ENCODE measurements around the gene ZNF804A. TPM values are rescaled to one million over a fixed set of nuclear protein-coding genes. Genes with fewer than 3 reads are reported as not detected.

The ZNF804A gene
- total RNA-seq, 1 donor from 2014 or later = 23.1 TPM

DNA sequence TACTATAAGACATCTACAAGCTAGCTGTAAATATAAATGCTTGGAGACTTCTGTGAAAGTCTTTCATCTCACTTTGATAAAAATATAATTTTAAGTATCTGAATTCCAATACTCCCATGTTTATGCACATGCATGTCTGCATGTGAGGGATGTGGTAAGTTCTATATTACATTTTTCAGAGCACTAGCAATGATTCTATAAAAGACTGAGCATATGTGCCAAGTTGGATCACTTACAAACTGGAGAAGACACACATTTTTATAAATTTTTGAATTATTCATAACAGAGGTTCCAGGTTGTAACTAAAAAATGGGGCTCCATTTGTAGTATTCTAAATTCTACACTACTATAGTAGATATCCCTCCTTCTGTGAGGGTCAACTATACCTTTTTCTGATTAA is 26.0 kb downstream of the ZNF804A start:
- no peaks in the 10 kb centered on the region for H3K27me3 Mint-ChIP-seq (ENCODE audit: unreplicated experiment)
- TF ChIP-seq, protein P1, sequence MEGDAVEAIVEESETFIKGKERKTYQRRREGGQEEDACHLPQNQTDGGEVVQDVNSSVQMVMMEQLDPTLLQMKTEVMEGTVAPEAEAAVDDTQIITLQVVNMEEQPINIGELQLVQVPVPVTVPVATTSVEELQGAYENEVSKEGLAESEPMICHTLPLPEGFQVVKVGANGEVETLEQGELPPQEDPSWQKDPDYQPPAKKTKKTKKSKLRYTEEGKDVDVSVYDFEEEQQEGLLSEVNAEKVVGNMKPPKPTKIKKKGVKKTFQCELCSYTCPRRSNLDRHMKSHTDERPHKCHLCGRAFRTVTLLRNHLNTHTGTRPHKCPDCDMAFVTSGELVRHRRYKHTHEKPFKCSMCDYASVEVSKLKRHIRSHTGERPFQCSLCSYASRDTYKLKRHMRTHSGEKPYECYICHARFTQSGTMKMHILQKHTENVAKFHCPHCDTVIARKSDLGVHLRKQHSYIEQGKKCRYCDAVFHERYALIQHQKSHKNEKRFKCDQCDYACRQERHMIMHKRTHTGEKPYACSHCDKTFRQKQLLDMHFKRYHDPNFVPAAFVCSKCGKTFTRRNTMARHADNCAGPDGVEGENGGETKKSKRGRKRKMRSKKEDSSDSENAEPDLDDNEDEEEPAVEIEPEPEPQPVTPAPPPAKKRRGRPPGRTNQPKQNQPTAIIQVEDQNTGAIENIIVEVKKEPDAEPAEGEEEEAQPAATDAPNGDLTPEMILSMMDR (IDR thresholded peaks at IDR 0.05; ENCODE audit: partially characterized antibody, unreplicated experiment) = no peak
- H3K27ac Mint-ChIP-seq (ENCODE audit: unreplicated experiment) = no peak overlapping the region
- H3K36me3 Mint-ChIP-seq (ENCODE audit: unreplicated experiment) = no peaks in the 10 kb centered on the region
- DNase-seq = no peak
- no peak overlapping the region for H3K4me3 Mint-ChIP-seq (ENCODE audit: unreplicated experiment)
- H3K9me3 Mint-ChIP-seq (ENCODE audit: unreplicated experiment) = no peaks in the 10 kb centered on the region
- H3K4me1 Mint-ChIP-seq (ENCODE audit: low read depth, unreplicated experiment) = no peaks in the 10 kb centered on the region

GRCh38 chr2:184628051-184628450 is 29.7 kb downstream of the ZNF804A start:
- H3K4me1 Mint-ChIP-seq (ENCODE audit: low read depth, unreplicated experiment) = no peaks in the 10 kb centered on the region
- H3K9me3 Mint-ChIP-seq (ENCODE audit: unreplicated experiment) = no peaks in the 10 kb centered on the region
- TF ChIP-seq, protein P1 (IDR thresholded peaks at IDR 0.05; ENCODE audit: partially characterized antibody, unreplicated experiment) = no peak
- no peak overlapping the region for H3K27ac Mint-ChIP-seq (ENCODE audit: unreplicated experiment)
- no peaks in the 10 kb centered on the region for H3K27me3 Mint-ChIP-seq (ENCODE audit: unreplicated experiment)
- DNase-seq = no peak
- H3K4me3 Mint-ChIP-seq (ENCODE audit: unreplicated experiment) = no peak overlapping the region
- H3K36me3 Mint-ChIP-seq (ENCODE audit: unreplicated experiment) = no peaks in the 10 kb centered on the region

DNA sequence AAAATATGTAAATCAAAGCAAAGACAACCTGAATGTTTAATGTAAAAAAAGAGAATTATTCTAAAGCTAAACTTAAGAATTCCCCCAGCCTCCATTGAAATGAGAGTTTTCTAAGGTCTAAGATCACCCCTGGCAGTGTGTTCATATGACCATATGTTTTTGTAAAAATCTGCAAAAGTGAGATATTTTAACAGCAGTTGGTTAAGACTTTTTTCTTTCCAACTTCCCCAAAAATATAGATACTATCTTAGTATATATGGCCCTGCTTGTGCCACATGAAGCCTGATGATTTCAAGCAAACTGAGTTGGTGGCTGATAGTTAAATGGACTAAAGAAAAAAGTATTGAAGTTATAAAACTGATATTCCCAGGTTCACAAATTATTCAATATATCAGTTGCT is 35.4 kb downstream of the ZNF804A start:
- no peak for DNase-seq
- H3K9me3 Mint-ChIP-seq (ENCODE audit: unreplicated experiment) = no peaks in the 10 kb centered on the region
- H3K27me3 Mint-ChIP-seq (ENCODE audit: unreplicated experiment) = no peaks in the 10 kb centered on the region
- no peak overlapping the region for H3K27ac Mint-ChIP-seq (ENCODE audit: unreplicated experiment)
- peaks cover 3% of the 10 kb centered on the region for H3K4me1 Mint-ChIP-seq (ENCODE audit: low read depth, unreplicated experiment)
- H3K36me3 Mint-ChIP-seq (ENCODE audit: unreplicated experiment) = no peaks in the 10 kb centered on the region
- TF ChIP-seq, protein P1 (IDR thresholded peaks at IDR 0.05; ENCODE audit: partially characterized antibody, unreplicated experiment) = no peak
- no peak overlapping the region for H3K4me3 Mint-ChIP-seq (ENCODE audit: unreplicated experiment)

DNA sequence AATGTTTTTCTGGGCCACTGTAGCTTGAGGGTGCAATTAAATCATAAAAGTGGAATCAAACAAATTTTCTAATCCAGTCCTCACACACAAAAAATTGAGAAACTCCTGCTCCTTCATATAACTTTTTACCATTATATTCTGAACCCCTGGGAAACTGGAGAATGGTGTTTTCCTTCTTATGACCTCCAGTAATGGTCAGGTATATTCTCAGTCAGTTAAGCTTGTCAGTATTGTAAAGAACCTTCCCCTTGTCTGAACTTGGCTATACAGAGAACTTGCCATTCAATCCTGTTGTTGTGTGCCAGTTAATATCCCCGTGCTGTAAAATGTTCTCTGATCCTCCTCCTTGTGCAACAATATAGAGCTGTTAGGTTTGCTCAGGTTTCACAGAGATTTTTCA is 39.5 kb downstream of the ZNF804A start:
- H3K27ac Mint-ChIP-seq (ENCODE audit: unreplicated experiment) = no peak overlapping the region
- H3K9me3 Mint-ChIP-seq (ENCODE audit: unreplicated experiment) = no peaks in the 10 kb centered on the region
- H3K27me3 Mint-ChIP-seq (ENCODE audit: unreplicated experiment) = no peaks in the 10 kb centered on the region
- no peak overlapping the region for H3K4me3 Mint-ChIP-seq (ENCODE audit: unreplicated experiment)
- no peak for DNase-seq
- peaks cover 3% of the 10 kb centered on the region for H3K4me1 Mint-ChIP-seq (ENCODE audit: low read depth, unreplicated experiment)
- TF ChIP-seq, protein P1 (IDR thresholded peaks at IDR 0.05; ENCODE audit: partially characterized antibody, unreplicated experiment) = no peak
- no peaks in the 10 kb centered on the region for H3K36me3 Mint-ChIP-seq (ENCODE audit: unreplicated experiment)

GRCh38 chr2:184644685-184645084 is 46.4 kb downstream of the ZNF804A start:
- DNase-seq = no peak
- no peaks in the 10 kb centered on the region for H3K27me3 Mint-ChIP-seq (ENCODE audit: unreplicated experiment)
- no peak overlapping the region for H3K27ac Mint-ChIP-seq (ENCODE audit: unreplicated experiment)
- no peaks in the 10 kb centered on the region for H3K9me3 Mint-ChIP-seq (ENCODE audit: unreplicated experiment)
- peaks cover 2% of the 10 kb centered on the region for H3K4me1 Mint-ChIP-seq (ENCODE audit: low read depth, unreplicated experiment)
- H3K4me3 Mint-ChIP-seq (ENCODE audit: unreplicated experiment) = no peak overlapping the region
- TF ChIP-seq, protein P1 (IDR thresholded peaks at IDR 0.05; ENCODE audit: partially characterized antibody, unreplicated experiment) = no peak
- H3K36me3 Mint-ChIP-seq (ENCODE audit: unreplicated experiment) = peaks cover 26% of the 10 kb centered on the region

Measured in glutamatergic neuron (in vitro differentiated cells).